Activated naive CD8-positive, alpha-beta T cell treated with anti-CD3 and anti-CD28 coated beads for 36 hours (primary cell): ENCODE results near the gene RCAN2. TPM values are rescaled to one million over a fixed set of nuclear protein-coding genes. Genes with fewer than 3 reads are reported as not detected.

Experiments used
- DNase-seq: peaks from one replicate; pipeline ENCODE4 v3.0.0; 2021
- H3K27ac Mint-ChIP-seq: one replicate; pipeline ENCODE4 v1.8.0; 2022; ENCODE audit warnings: mild to moderate bottlenecking, moderate library complexity, mixed read lengths
- H3K27me3 Mint-ChIP-seq: one replicate; pipeline ENCODE4 v1.8.0; 2022; ENCODE audit warnings: mild to moderate bottlenecking, mixed read lengths
- H3K36me3 Mint-ChIP-seq: one replicate; pipeline ENCODE4 v1.8.0; 2021; ENCODE audit warnings: mild to moderate bottlenecking, mixed read lengths
- H3K4me1 Mint-ChIP-seq: one replicate; pipeline ENCODE4 v1.8.0; 2021; ENCODE audit warnings: mixed read lengths
- H3K4me3 Mint-ChIP-seq: one replicate; pipeline ENCODE4 v1.8.0; 2022; ENCODE audit warnings: mild to moderate bottlenecking, moderate library complexity, mixed read lengths
- H3K9me3 Mint-ChIP-seq: one replicate; pipeline ENCODE4 v1.8.0; 2022; ENCODE audit warnings: mixed read lengths
- total RNA-seq, 2 experiments: library from RNA; stranded (reverse); gene quantifications; one replicate each; pipeline ENCODE4 v1.2.3, GENCODE V29; 2021

Gene RCAN2
- total RNA-seq, 2 experiments from 2014 or later: not detected

DNA sequence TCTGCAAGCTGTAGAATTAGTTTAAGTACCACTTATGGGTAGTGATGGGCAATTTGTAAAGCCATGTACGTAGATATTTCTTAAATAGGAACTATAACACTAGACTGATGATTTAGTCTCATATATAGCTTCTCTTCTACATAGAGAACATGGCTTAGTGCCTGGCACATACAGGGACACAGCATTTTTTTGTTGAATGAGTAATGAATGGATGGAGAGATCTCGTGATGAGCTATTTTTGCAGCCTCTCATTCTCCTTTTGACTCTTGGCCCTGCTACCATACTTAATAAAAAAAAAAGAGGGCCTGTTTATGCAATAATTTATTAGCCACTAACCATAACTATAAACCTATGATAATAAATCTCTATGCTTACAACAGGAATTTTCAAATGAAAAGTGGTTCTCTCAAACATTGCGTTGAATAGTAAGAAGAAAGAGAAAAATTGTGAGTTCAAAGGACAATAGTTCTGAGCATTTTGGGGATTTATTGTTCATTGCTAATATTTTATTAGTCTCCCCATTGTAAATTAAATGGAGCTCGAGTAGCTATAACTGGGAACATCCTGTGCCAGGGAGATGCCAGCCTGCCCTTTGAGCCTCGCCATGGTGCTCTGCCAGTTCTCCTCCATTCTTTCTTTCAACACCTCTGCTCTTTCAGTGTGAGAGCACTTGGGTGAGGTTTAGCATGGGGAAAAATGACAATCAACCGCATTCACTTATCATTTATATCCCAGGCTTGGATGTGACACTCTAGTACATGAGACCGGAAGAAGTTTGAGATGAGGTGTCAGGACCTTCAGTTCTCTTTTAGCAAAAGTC, 14.7 kb upstream of the RCAN2 start:
- DNase-seq: no peak
- Mint-ChIP-seq H3K4me3 (no peak overlapping the region), H3K4me1 (no peaks in the 10 kb centered on the region), H3K36me3 (no peaks in the 10 kb centered on the region), H3K27me3 (peaks cover 7% of the 10 kb centered on the region), H3K27ac (no peak overlapping the region), H3K9me3 (no peaks in the 10 kb centered on the region)

DNA sequence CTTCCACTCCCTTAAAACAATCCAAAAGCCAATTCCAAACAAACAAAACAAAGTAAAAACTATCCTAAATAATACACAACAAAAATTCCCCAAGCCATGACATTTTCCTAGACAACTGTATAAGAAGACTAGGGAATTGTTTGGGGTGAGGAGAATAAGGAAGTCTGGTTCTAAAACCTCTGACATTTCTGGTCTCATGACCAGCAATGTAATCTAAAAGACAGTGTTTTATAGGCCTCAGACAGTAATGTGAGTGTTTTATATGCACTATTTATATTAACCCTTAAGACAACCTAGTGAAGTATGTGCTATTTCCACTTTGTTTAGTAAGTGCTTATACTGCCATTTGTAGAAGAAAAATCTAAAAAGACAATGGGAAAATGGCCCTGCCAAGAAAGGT, 13.0 kb upstream of the RCAN2 start:
- no peak for DNase-seq
- peaks cover 14% of the 10 kb centered on the region for H3K27me3 Mint-ChIP-seq
- H3K9me3 Mint-ChIP-seq: no peaks in the 10 kb centered on the region
- no peak overlapping the region for H3K27ac Mint-ChIP-seq
- H3K4me1 Mint-ChIP-seq: no peaks in the 10 kb centered on the region
- no peak overlapping the region for H3K4me3 Mint-ChIP-seq
- H3K36me3 Mint-ChIP-seq: no peaks in the 10 kb centered on the region

DNA sequence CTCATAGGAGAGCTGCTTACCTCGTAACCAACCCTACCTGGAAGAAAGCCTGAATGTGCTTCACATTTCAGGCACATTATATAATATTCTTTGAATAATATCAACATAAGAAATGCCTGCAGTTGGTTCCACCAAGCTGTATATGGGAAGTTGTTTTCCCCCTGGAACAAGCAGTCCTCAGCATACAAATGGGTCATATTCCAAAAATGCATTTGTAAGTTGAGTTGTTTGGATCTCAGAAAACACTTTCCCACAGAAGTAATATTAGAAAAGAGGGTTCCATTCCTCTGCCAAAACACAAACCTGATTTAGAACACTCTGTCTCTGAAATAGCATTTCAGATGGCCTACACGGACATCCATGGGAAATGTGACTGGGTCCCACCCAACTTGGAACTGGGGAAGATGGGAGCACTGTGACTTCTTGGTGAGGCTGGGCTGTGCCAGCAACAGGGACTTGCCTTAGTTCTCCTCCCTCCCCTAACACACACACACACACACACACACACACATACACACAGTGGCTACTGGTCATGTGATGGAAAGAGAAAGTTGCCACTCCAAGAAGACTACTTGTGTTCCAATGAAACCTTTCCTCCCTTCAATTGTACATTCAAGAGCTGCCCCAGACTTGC, 11.4 kb upstream of the RCAN2 start:
- no peak for DNase-seq
- Mint-ChIP-seq H3K4me1 (no peaks in the 10 kb centered on the region), H3K27ac (no peak overlapping the region), H3K9me3 (no peaks in the 10 kb centered on the region), H3K4me3 (no peak overlapping the region), H3K36me3 (no peaks in the 10 kb centered on the region), H3K27me3 (peaks cover 22% of the 10 kb centered on the region)

DNA sequence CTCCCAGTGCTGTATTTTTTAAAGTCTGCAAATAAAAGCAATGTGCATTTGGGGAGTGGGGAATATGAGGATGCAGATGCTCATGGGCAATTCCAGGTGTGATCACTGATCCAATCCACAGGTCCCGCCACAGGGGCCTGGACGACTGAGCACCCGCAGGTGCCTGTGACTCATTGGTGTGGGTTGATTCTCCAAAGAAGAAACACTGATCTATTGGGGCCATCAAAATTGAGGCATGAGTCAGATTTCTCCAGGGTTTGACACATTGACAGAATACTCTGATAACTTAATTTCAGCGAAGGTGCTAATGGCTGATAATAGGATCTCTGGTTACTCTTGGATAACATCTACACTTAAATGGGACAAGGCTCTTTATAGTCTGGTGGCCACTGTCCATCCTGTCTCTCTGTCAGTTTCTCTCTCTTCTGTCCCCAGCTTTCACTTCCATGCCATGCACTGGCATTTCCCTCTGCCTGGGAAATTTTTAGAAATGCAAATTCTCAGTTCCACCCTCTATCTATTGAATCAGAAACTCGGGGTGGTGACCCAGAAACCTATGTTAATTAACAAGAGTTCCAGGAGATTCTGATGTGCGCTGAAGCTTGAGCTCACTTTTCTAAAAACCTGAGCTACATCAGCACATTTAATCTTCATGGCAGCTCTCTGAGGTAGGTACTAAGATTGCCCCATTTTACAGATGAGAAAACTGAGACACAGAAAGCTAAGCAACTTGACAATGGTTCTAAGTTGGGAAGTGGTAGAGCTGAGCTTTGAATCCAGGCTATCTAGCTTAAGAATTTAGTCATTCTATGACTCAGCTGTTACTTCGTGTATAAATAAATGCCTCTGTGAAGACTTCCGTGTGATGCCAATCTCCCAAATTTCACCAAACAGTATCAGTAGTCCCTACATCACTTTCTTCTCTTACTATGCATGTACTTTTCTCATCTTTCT, 10.2 kb upstream of the RCAN2 start:
- H3K36me3 Mint-ChIP-seq: no peaks in the 10 kb centered on the region
- no peaks in the 10 kb centered on the region for H3K9me3 Mint-ChIP-seq
- no peak overlapping the region for H3K27ac Mint-ChIP-seq
- no peaks in the 10 kb centered on the region for H3K4me1 Mint-ChIP-seq
- peaks cover 32% of the 10 kb centered on the region for H3K27me3 Mint-ChIP-seq
- DNase-seq: no peak
- no peak overlapping the region for H3K4me3 Mint-ChIP-seq

DNA sequence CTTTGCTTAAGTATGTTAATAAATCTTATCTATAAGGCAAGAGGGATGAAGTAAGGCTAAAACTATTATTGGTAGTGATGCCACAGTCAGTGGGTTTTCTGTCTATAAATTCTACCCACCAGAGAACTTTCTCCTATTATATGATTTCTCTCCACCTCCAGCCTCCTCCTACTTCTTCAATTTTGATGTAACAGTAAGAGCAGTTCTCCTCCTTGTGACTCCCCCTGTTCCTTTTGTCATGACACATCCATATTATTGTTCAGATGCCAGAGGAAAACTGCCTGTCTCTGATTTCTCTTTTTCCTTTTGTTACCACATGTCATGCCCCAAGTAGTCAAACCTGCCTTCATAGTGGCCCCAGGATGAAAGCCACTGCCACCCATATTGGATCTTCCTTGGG, 9.1 kb upstream of the RCAN2 start:
- Mint-ChIP-seq H3K4me3 (no peak overlapping the region), H3K9me3 (no peaks in the 10 kb centered on the region), H3K27ac (no peak overlapping the region), H3K4me1 (no peaks in the 10 kb centered on the region), H3K36me3 (no peaks in the 10 kb centered on the region), H3K27me3 (peaks cover 40% of the 10 kb centered on the region)
- no peak for DNase-seq

DNA sequence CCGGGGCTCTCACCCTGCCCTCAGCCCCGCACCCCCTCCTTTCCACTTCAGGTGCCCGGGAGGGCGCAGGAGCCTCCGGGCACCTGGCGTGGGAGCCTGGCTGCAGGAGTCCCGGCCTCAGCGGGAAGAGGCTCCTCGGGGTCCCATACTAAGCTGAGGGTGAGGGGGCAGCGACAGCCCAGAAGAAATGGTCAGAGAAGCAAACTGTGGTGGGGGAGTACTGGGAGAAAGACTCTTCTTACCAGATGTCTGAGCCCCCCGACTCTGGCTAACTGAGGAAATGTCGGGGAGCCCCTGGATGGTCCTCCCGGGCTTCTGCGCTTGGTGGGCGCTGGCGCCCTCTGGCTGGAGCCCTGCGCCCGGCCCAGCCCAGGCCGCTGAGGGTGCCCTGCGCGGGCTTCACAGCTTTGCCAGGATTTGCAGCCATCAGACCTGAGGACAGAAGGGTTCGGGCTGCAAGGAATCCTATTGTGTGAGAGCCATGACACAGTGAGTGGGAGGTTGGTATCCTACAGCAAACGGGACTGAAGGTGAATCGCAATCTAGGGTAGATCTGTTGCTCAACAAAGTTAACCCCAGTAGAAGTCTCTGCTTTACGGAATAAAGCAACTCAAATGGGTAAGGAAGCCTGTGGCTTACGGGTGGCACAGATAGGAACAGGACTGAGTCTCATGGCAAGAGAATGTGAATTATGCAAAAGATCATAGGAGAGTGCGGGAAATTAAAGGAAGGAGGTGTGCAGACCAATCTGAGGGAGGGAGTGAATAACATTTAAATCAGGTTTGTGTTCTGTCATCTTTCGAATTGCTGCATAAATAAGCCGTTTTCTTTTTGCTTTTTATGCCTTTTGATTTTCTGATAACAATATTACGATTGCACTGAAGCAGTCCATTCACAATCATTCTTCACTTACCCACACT, 639 bp upstream of the RCAN2 start:
- no peaks in the 10 kb centered on the region for H3K36me3 Mint-ChIP-seq
- peak; percentile 21 for DNase-seq
- peak overlapping the region; percentile 61 for H3K4me3 Mint-ChIP-seq
- H3K4me1 Mint-ChIP-seq: peaks cover 5% of the 10 kb centered on the region
- no peak overlapping the region for H3K27ac Mint-ChIP-seq
- no peaks in the 10 kb centered on the region for H3K9me3 Mint-ChIP-seq
- peaks cover 90% of the 10 kb centered on the region for H3K27me3 Mint-ChIP-seq

DNA sequence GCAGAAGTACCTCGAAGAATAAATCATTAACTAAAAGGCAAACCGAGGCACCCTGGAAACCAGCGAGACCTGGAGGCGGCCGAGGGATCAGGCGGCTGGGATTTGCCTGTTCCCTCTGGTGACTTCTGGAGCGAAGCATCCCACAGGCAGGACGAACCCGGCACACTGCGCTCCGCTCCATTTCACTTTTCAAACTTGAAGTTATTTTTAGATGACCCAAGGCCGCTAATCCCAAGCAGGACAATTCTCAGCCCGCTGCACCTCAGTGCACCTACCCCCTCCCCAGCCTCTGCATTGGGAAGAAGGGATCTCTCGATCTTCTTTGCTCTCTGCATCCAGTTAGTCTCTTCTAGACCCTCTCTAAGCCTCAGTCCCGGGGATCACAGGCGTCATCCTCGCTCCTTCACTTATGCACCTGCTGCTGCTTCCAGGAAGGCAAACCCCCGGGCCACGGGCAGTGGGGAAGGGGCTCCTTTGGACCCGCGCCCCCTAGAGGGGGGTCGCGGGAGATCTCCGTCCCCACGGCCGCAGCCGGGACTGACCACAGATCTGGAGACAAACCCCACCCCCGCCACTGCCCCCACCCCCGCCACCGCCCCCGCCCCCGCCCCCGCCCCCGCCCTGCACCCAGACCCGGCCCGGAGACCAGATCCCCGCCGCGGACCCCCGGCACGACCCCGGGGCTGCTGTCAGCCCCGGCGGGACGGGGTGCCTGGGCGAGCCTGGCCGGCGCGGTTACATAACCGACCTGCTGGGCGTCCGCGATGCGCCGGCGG, 636 bp downstream of the RCAN2 start:
- Mint-ChIP-seq H3K27me3 (peaks cover 89% of the 10 kb centered on the region), H3K4me1 (peaks cover 5% of the 10 kb centered on the region), H3K4me3 (peak overlapping the region; percentile 27), H3K36me3 (no peaks in the 10 kb centered on the region), H3K9me3 (no peaks in the 10 kb centered on the region), H3K27ac (no peak overlapping the region)
- DNase-seq: no peak

DNA sequence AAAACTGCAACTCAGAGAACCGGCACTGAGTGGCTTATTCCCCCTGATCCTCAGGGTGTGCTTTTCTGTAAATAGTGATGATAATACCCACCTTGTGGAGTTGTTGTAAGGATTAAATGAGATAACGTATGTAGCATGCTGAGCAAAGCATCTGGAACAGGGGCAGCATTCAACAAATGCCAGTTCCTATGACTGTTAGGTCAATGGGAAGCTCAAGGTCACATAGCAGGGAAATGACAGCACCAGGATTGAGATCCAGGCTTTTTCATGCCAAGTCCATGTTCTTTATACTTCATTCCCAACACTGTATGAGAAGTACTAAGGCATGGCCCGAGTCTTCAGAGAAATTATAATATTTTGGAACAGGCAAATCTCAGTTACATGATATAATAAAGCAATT, 5.1 kb downstream of the RCAN2 start:
- Mint-ChIP-seq H3K9me3 (no peaks in the 10 kb centered on the region), H3K27me3 (peaks cover 68% of the 10 kb centered on the region), H3K4me3 (no peak overlapping the region), H3K36me3 (no peaks in the 10 kb centered on the region), H3K4me1 (peaks cover 5% of the 10 kb centered on the region), H3K27ac (no peak overlapping the region)
- no peak for DNase-seq

DNA sequence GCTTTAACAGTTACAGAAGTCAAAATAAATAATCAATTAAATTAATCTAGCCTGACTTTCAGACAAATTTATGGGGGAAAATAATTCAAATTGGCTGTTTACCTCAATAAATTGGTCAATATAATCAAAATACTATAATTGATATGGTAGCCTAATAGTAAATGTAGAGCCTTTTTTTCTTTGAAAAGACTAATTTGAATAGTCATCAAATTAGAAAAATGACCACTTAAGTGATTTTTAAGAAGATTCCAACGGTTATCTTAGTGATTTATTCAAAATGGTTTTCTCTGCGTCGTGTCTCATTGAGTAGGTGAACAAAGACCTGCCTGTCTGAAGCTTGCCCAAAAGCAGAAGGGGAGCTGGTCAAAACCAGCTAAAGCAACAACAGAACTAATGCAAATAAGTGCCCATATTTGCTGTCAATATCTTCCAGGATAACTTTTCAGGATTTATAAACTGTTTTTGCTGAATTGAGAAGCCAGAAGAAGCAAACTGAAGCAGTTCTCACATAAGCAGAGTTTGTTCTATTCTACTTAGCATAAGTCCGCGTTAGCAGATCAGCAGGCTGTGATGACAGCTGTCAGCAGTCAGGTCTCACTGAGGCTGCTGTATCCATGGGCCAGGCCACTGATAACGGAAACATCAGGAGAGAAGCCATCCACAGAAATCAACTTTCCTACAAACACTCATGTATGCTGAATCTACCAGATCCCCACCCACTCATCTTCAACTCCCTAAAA, 7.0 kb downstream of the RCAN2 start:
- Mint-ChIP-seq H3K4me3 (no peak overlapping the region), H3K27me3 (peaks cover 52% of the 10 kb centered on the region), H3K4me1 (no peaks in the 10 kb centered on the region), H3K36me3 (no peaks in the 10 kb centered on the region), H3K27ac (no peak overlapping the region), H3K9me3 (no peaks in the 10 kb centered on the region)
- no peak for DNase-seq

DNA sequence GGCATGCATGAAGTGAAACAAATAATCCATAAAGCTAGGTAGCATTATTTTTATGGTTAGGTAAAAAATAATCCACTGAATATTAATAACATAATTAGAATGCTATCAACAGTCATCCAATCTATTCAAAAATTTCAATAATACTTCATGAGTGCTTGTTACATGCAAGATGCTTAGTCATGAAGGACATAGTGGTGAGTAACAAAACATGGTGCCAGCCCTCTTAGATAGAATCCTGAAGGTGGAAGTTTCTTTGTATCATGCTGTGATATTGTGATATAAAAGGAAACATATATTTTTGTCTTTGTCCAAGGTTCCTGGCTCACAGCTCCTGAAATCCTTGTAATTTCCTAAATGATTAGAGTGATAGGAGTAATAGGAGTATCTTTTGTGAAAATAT, 14.9 kb downstream of the RCAN2 start:
- Mint-ChIP-seq H3K9me3 (no peaks in the 10 kb centered on the region), H3K27ac (no peak overlapping the region), H3K4me1 (no peaks in the 10 kb centered on the region), H3K27me3 (peaks cover 25% of the 10 kb centered on the region), H3K36me3 (no peaks in the 10 kb centered on the region), H3K4me3 (no peak overlapping the region)
- DNase-seq: no peak

DNA sequence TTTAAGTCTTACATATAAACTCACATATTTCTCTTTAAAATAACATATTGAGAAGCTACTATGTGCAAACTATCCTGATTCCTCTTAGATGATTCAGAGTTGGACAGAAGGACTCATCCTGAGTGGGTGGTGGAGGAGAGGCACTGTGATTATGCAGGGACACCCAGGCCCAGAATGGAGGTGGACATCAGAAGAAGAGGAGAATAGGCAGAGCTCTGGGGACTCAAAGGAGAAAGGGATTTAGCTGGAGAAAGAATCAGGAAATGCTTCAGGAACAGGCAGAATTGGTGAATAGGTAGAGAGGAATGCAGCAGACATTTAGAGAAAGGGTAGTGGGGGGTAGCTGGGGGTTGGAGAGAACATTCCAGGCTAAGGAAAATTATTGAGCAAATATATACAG, 17.4 kb downstream of the RCAN2 start:
- H3K27me3 Mint-ChIP-seq: peaks cover 32% of the 10 kb centered on the region
- DNase-seq: no peak
- H3K27ac Mint-ChIP-seq: no peak overlapping the region
- H3K9me3 Mint-ChIP-seq: no peaks in the 10 kb centered on the region
- H3K4me3 Mint-ChIP-seq: no peak overlapping the region
- no peaks in the 10 kb centered on the region for H3K4me1 Mint-ChIP-seq
- H3K36me3 Mint-ChIP-seq: no peaks in the 10 kb centered on the region

DNA sequence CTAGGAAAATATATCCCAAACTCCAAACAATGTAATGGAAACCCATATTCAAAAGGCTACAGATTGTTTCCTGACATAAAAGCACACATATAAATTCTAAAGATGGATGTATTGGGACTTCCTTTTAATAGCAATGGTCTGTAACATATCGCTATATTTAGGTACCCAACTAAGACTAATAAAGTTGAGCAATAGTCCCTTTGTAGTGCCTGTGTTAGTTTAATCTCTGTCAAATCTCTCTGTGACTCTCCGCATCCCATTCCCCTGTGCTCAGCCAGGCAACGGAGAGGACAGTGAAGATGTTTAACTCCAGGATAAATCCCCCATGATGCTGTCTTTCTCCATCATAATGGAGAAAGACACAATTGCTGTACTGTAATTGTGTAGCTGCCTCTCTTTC, 19.0 kb downstream of the RCAN2 start:
- Mint-ChIP-seq H3K36me3 (no peaks in the 10 kb centered on the region), H3K27me3 (peaks cover 32% of the 10 kb centered on the region), H3K9me3 (no peaks in the 10 kb centered on the region), H3K4me1 (no peaks in the 10 kb centered on the region), H3K27ac (no peak overlapping the region), H3K4me3 (no peak overlapping the region)
- no peak for DNase-seq

DNA sequence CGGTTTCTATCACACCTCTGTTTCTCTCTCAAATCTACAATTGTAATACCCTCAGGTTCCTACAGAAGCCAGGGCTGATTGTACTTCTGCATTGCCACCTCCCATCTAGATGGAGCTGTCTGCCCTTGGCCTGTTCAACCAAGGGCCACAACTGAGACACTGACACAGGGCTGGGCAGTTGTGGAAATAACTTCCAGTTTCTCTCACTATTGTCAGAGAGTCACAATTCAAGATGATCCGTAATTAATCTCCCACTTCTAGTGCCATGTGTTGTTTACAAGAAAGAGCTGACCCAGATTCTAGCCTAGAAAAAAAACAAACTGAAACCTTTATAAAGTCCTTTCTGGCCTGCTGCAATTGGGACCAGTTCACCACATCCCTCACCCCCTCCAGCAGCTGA, 22.2 kb downstream of the RCAN2 start:
- Mint-ChIP-seq H3K4me1 (no peaks in the 10 kb centered on the region), H3K36me3 (no peaks in the 10 kb centered on the region), H3K27me3 (peaks cover 28% of the 10 kb centered on the region), H3K4me3 (no peak overlapping the region), H3K9me3 (no peaks in the 10 kb centered on the region), H3K27ac (no peak overlapping the region)
- DNase-seq: no peak
